RWPE2 (cell line): ENCODE data around the gene EFNA5.

Experiments
- ATAC-seq: fragments of 200-7000 bp; cut with Tn5 transposase; 3 replicates; pipeline ENCODE4 v1.9.1; 2021; ENCODE audit warnings: low read depth
- DNase-seq: peaks from one replicate; pipeline ENCODE4 v3.0.0-alpha.2; 2020; ENCODE audit warnings: low spot score
- H3K27ac ChIP-seq: fragments of 450-650 bp; 2 replicates; pipeline ENCODE4 v1.5.1; 2017; ENCODE audit warnings: mild to moderate bottlenecking; ENCODE audit not compliant: poor library complexity, severe bottlenecking
- H3K27me3 ChIP-seq: fragments of 250-450 bp; sonication (Bioruptor Pico); 2 replicates; pipeline ENCODE4 v1.5.1; 2021; ENCODE audit warnings: mild to moderate bottlenecking, moderate library complexity; ENCODE audit not compliant: insufficient read depth, poor library complexity, severe bottlenecking
- H3K36me3 ChIP-seq: fragments of 250-450 bp; sonication (Bioruptor Pico); 2 replicates; pipeline ENCODE4 v1.5.1; 2020; ENCODE audit warnings: low read depth, mild to moderate bottlenecking, moderate library complexity
- H3K4me1 ChIP-seq: fragments of 250-450 bp; sonication (Bioruptor Pico); 2 replicates; pipeline ENCODE4 v1.5.1; 2021; ENCODE audit warnings: mild to moderate bottlenecking, moderate library complexity; ENCODE audit not compliant: insufficient read depth, poor library complexity, severe bottlenecking
- H3K4me3 ChIP-seq: fragments of 250-450 bp; sonication (Bioruptor Pico); 2 replicates; pipeline ENCODE4 v1.5.1; 2021; ENCODE audit warnings: mild to moderate bottlenecking, moderate library complexity; ENCODE audit not compliant: severe bottlenecking
- H3K9me3 ChIP-seq: fragments of 250-450 bp; sonication (Bioruptor Pico); 2 replicates; pipeline ENCODE4 v1.5.1; 2021; ENCODE audit warnings: mild to moderate bottlenecking, moderate library complexity; ENCODE audit not compliant: severe bottlenecking
- CTCF ChIP-seq: fragments of 450-650 bp; IDR thresholded peaks from one replicate; pipeline ENCODE4 v1.5.1; 2017; ENCODE audit warnings: mild to moderate bottlenecking, moderate library complexity; ENCODE audit not compliant: poor library complexity, severe bottlenecking

EFNA5 gene

GRCh38 chr5:107422494-107422893 is 248.2 kb downstream of the EFNA5 start:
- no peak for ATAC-seq
- no peak overlapping the region for H3K4me3 ChIP-seq
- no peaks in the 10 kb centered on the region for H3K27me3 ChIP-seq
- peaks cover 40% of the 10 kb centered on the region for H3K4me1 ChIP-seq
- no peak for TF ChIP-seq CTCF
- no peaks in the 10 kb centered on the region for H3K9me3 ChIP-seq
- no peak overlapping the region for H3K27ac ChIP-seq
- peaks cover 4% of the 10 kb centered on the region for H3K36me3 ChIP-seq
- DNase-seq = no peak

- DNase-seq (no peak), ATAC-seq (no peak)
- Histone ChIP-seq H3K27ac (no peak overlapping the region), H3K9me3 (no peaks in the 10 kb centered on the region), H3K36me3 (no peaks in the 10 kb centered on the region; the same call in 1 of the 2 replicates), H3K27me3 (no peaks in the 10 kb centered on the region), H3K4me3 (no peak overlapping the region), H3K4me1 (peaks cover 15% of the 10 kb centered on the region)
- TF ChIP-seq CTCF = no peak
Measured at GRCh38 chr5:107419498-107419897, 251.2 kb downstream of the EFNA5 start.

GRCh38 chr5:107418902-107419301 is 251.8 kb downstream of the EFNA5 start:
- Histone ChIP-seq H3K36me3 (no peaks in the 10 kb centered on the region; the same call in 1 of the 2 replicates), H3K4me3 (no peak overlapping the region), H3K9me3 (no peaks in the 10 kb centered on the region), H3K27ac (no peak overlapping the region), H3K27me3 (no peaks in the 10 kb centered on the region), H3K4me1 (peaks cover 10% of the 10 kb centered on the region)
- no peak for ATAC-seq
- no peak for TF ChIP-seq CTCF
- DNase-seq = no peak

- H3K27me3 ChIP-seq = no peaks in the 10 kb centered on the region
- ATAC-seq = no peak
- DNase-seq = no peak
- no peaks in the 10 kb centered on the region; the same call in 1 of the 2 replicates for H3K36me3 ChIP-seq
- no peak for TF ChIP-seq CTCF
- H3K4me1 ChIP-seq = peaks cover 2% of the 10 kb centered on the region
- H3K4me3 ChIP-seq = no peak overlapping the region
- H3K27ac ChIP-seq = no peak overlapping the region
- H3K9me3 ChIP-seq = no peaks in the 10 kb centered on the region
Measured at GRCh38 chr5:107418071-107418470, 252.7 kb downstream of the EFNA5 start.

GRCh38 chr5:107415762-107416161 is 255.0 kb downstream of the EFNA5 start:
- peaks cover 4% of the 10 kb centered on the region for H3K4me1 ChIP-seq
- H3K27ac ChIP-seq = no peak overlapping the region
- H3K9me3 ChIP-seq = no peaks in the 10 kb centered on the region
- ATAC-seq (no peak), DNase-seq (no peak)
- no peak overlapping the region for H3K4me3 ChIP-seq
- TF ChIP-seq CTCF = no peak
- no peaks in the 10 kb centered on the region for H3K36me3 ChIP-seq
- H3K27me3 ChIP-seq = no peaks in the 10 kb centered on the region
